Mesenchymal stem cell (in vitro differentiated cells and primary cell): ENCODE measurements around the gene MAPK8.
A peak's percentile ranks its signal among the peaks of the same experiment; 100 is the strongest.

Source experiments
- DNase-seq: peaks from one replicate; pipeline ENCODE4 v3.0.0-alpha.2; 2013
- H2AFZ ChIP-seq: one replicate; pipeline ENCODE4 v1.6.1; 2013; ENCODE audit warnings: low read depth, mild to moderate bottlenecking, control low read depth, inconsistent platforms, low read length, moderate library complexity
- H2AK5ac ChIP-seq: 2 replicates; pipeline ENCODE4 v1.6.1; 2013; ENCODE audit warnings: low read length, moderate library complexity, mild to moderate bottlenecking, inconsistent platforms; ENCODE audit not compliant: severe bottlenecking
- H2BK120ac ChIP-seq: one replicate; pipeline ENCODE4 v1.6.1; 2013; ENCODE audit warnings: low read depth, mild to moderate bottlenecking, inconsistent platforms, low read length, moderate library complexity
- H2BK12ac ChIP-seq, 2 experiments: one replicate each; pipeline ENCODE4 v1.6.1; 2013; ENCODE audit warnings: inconsistent platforms in 2 of 2, low read length in 2 of 2, mild to moderate bottlenecking in 2 of 2, moderate library complexity in 2 of 2, control low read depth in 1 of 2
- H2BK15ac ChIP-seq: one replicate; pipeline ENCODE4 v1.6.1; 2013; ENCODE audit warnings: mild to moderate bottlenecking, low read depth, inconsistent platforms; ENCODE audit not compliant: poor library complexity, severe bottlenecking
- H2BK5ac ChIP-seq: 2 replicates; pipeline ENCODE4 v1.6.1; 2013; ENCODE audit warnings: low read depth, mild to moderate bottlenecking, low read length, control low read depth, inconsistent platforms; ENCODE audit not compliant: poor library complexity, severe bottlenecking
- H3K14ac ChIP-seq, 2 experiments: one replicate each; pipeline ENCODE4 v1.6.1; 2013; ENCODE audit warnings: inconsistent platforms in 2 of 2, low read length in 2 of 2, control low read depth in 1 of 2, mild to moderate bottlenecking in 1 of 2, moderate library complexity in 1 of 2
- H3K18ac ChIP-seq, 2 experiments: one replicate each; pipeline ENCODE4 v1.6.1; 2013; ENCODE audit warnings: inconsistent platforms in 2 of 2, low read length in 2 of 2, control low read depth in 1 of 2, low read depth in 1 of 2, mild to moderate bottlenecking in 1 of 2
- H3K23ac ChIP-seq, 2 experiments: one replicate each; pipeline ENCODE4 v1.6.1; 2013; ENCODE audit warnings: inconsistent platforms in 2 of 2, low read length in 2 of 2, mild to moderate bottlenecking in 2 of 2, moderate library complexity in 2 of 2, control low read depth in 1 of 2
- H3K27ac ChIP-seq: 2 replicates; pipeline ENCODE4 v1.5.1; 2013; ENCODE audit warnings: mild to moderate bottlenecking, moderate library complexity, low read length, control low read depth, inconsistent platforms; ENCODE audit not compliant: poor library complexity, severe bottlenecking
- H3K27me3 ChIP-seq, 2 experiments: 2 replicates each; pipeline versions ENCODE4 v1.6.1 to v1.7.0; 2013; ENCODE audit warnings: low read length in 2 of 2, mild to moderate bottlenecking in 2 of 2, moderate library complexity in 2 of 2, control low read depth in 1 of 2, inconsistent platforms in 1 of 2; ENCODE audit not compliant: control insufficient read depth in 1 of 2, insufficient read depth in 1 of 2
- H3K36me3 ChIP-seq, 2 experiments: 2 replicates each; pipeline versions ENCODE4 v1.6.1 to v1.7.0; 2013; ENCODE audit warnings: low read length in 2 of 2, control low read depth in 1 of 2, inconsistent platforms in 1 of 2, low read depth in 1 of 2, mild to moderate bottlenecking in 1 of 2; ENCODE audit not compliant: insufficient read depth in 2 of 2, control insufficient read depth in 1 of 2
- H3K4ac ChIP-seq, 2 experiments: one replicate each; pipeline ENCODE4 v1.6.1; 2013; ENCODE audit warnings: inconsistent platforms in 2 of 2, low read length in 2 of 2, mild to moderate bottlenecking in 2 of 2, moderate library complexity in 2 of 2, control low read depth in 1 of 2, low read depth in 1 of 2
- H3K4me1 ChIP-seq: 2 replicates; pipeline ENCODE4 v1.6.1; 2013; ENCODE audit warnings: low read depth, low read length, control low read depth; ENCODE audit not compliant: control insufficient read depth, insufficient read depth
- H3K4me2 ChIP-seq: 2 replicates; pipeline ENCODE4 v1.6.1; 2013; ENCODE audit warnings: low read length, mild to moderate bottlenecking, inconsistent platforms; ENCODE audit not compliant: poor library complexity, severe bottlenecking
- H3K4me3 ChIP-seq, 2 experiments: 2 replicates each; pipeline versions ENCODE4 v1.5.1 to v1.7.0; 2013; ENCODE audit warnings: low read length in 2 of 2, mild to moderate bottlenecking in 2 of 2, control low read depth in 1 of 2, low read depth in 1 of 2; ENCODE audit not compliant: insufficient read depth in 1 of 2
- H3K79me1 ChIP-seq: replicated peaks from 2 replicates; pipeline ENCODE4 v1.6.1; 2013; ENCODE audit warnings: mild to moderate bottlenecking, control low read depth, low read length, inconsistent platforms; ENCODE audit not compliant: poor library complexity, severe bottlenecking
- H3K9ac ChIP-seq: 2 replicates; pipeline ENCODE4 v1.7.0; 2013; ENCODE audit warnings: mild to moderate bottlenecking, low read length, moderate library complexity
- H3K9me3 ChIP-seq: 2 replicates; pipeline ENCODE4 v1.7.0; 2013; ENCODE audit warnings: mild to moderate bottlenecking, low read length; ENCODE audit not compliant: control insufficient read depth
- H4K8ac ChIP-seq: one replicate; pipeline ENCODE4 v1.6.1; 2013; ENCODE audit warnings: inconsistent platforms, mild to moderate bottlenecking, low read length, moderate library complexity
- H4K91ac ChIP-seq: one replicate; pipeline ENCODE4 v1.6.1; 2013; ENCODE audit warnings: mild to moderate bottlenecking, low read length, inconsistent platforms
- WGBS: methylation state at CpG from one replicate; pipeline ENCODE4 v1.1.7; 2013; ENCODE audit warnings: mixed read lengths; 5-methylcytosine and 5-hydroxymethylcytosine counted together

The MAPK8 gene

GRCh38 chr10:48364659-48365405, 58.4 kb downstream of the MAPK8 start:
- no peak overlapping the region for H2BK120ac ChIP-seq
- H3K79me1 ChIP-seq, result peaks cover 15% of the 10 kb centered on the region
- H3K9me3 ChIP-seq, result no peaks in the 10 kb centered on the region
- no peak overlapping the region for H3K4ac ChIP-seq
- WGBS, result 0% methylated on average over 1 of the region's 3 CpGs
- no peaks in the 10 kb centered on the region for H3K27me3 ChIP-seq
- peak; percentile 42 for DNase-seq
- no peak overlapping the region for H3K23ac ChIP-seq
- no peak overlapping the region for H2BK12ac ChIP-seq
- no peaks in the 10 kb centered on the region for H3K36me3 ChIP-seq
- no peak overlapping the region for H3K27ac ChIP-seq
- H2BK15ac ChIP-seq, result no peak overlapping the region
- H2AFZ ChIP-seq, result no peak overlapping the region
- no peak overlapping the region for H3K14ac ChIP-seq
- H3K9ac ChIP-seq, result peak overlapping the region; percentile 66
- H2AK5ac ChIP-seq, result no peak overlapping the region
- H4K8ac ChIP-seq, result no peak overlapping the region
- H4K91ac ChIP-seq, result no peak overlapping the region
- H2BK5ac ChIP-seq, result no peak overlapping the region
- H3K4me1 ChIP-seq, result no peaks in the 10 kb centered on the region
- no peak overlapping the region for H3K4me2 ChIP-seq
- no peak overlapping the region for H3K18ac ChIP-seq
- H3K4me3 ChIP-seq, result no peak overlapping the region

GRCh38 chr10:48365668-48366067, 59.2 kb downstream of the MAPK8 start:
- Histone ChIP-seq H4K8ac (no peak overlapping the region), H3K4me2 (no peak overlapping the region), H2BK15ac (no peak overlapping the region), H3K36me3 (no peaks in the 10 kb centered on the region), H3K23ac (no peak overlapping the region), H2BK5ac (no peak overlapping the region), H3K4me3 (no peak overlapping the region), H3K4me1 (no peaks in the 10 kb centered on the region), H3K27me3 (no peaks in the 10 kb centered on the region), H4K91ac (no peak overlapping the region), H3K4ac (no peak overlapping the region), H3K9ac (no peak overlapping the region), H2AFZ (no peak overlapping the region), H2AK5ac (no peak overlapping the region), H3K14ac (no peak overlapping the region), H3K27ac (no peak overlapping the region), H2BK12ac (no peak overlapping the region), H2BK120ac (no peak overlapping the region), H3K18ac (no peak overlapping the region), H3K79me1 (peaks cover 15% of the 10 kb centered on the region), H3K9me3 (no peaks in the 10 kb centered on the region)
- DNase-seq, result no peak
- WGBS, result no CpG with 5 or more reads among the region's 1 CpG

GRCh38 chr10:48366261-48366660, 59.8 kb downstream of the MAPK8 start:
- Histone ChIP-seq H2BK15ac (no peak overlapping the region), H3K4me2 (no peak overlapping the region), H3K36me3 (no peaks in the 10 kb centered on the region), H3K79me1 (peaks cover 15% of the 10 kb centered on the region), H2AFZ (no peak overlapping the region), H3K18ac (no peak overlapping the region), H3K27ac (no peak overlapping the region), H3K23ac (no peak overlapping the region), H3K4me1 (no peaks in the 10 kb centered on the region), H2BK120ac (no peak overlapping the region), H3K4ac (no peak overlapping the region), H2BK5ac (no peak overlapping the region), H3K9ac (no peak overlapping the region), H2AK5ac (no peak overlapping the region), H3K14ac (no peak overlapping the region), H3K4me3 (no peak overlapping the region), H3K27me3 (no peaks in the 10 kb centered on the region), H4K91ac (no peak overlapping the region), H4K8ac (no peak overlapping the region), H3K9me3 (no peaks in the 10 kb centered on the region), H2BK12ac (no peak overlapping the region)
- no peak for DNase-seq

GRCh38 chr10:48369501-48369900, 63.0 kb downstream of the MAPK8 start:
- H2AK5ac ChIP-seq, result no peak overlapping the region
- no peak for DNase-seq
- no peaks in the 10 kb centered on the region for H3K9me3 ChIP-seq

More at GRCh38 chr10:48369501-48369900, 63.0 kb downstream of the MAPK8 start:
- no peak overlapping the region for H4K91ac ChIP-seq
- no peak overlapping the region for H2BK12ac ChIP-seq
- H3K27me3 ChIP-seq, result no peaks in the 10 kb centered on the region
- no peak overlapping the region for H3K4me3 ChIP-seq
- H3K79me1 ChIP-seq, result peaks cover 19% of the 10 kb centered on the region
- no peak overlapping the region for H3K18ac ChIP-seq
- H3K4ac ChIP-seq, result no peak overlapping the region
- no peaks in the 10 kb centered on the region for H3K4me1 ChIP-seq
- no peak overlapping the region for H3K4me2 ChIP-seq
- no peak overlapping the region for H2BK15ac ChIP-seq
- no peak overlapping the region for H2BK5ac ChIP-seq
- H2AFZ ChIP-seq, result no peak overlapping the region
- no peak overlapping the region for H3K27ac ChIP-seq
- H3K36me3 ChIP-seq, result no peaks in the 10 kb centered on the region
- no peak overlapping the region for H3K9ac ChIP-seq
- H4K8ac ChIP-seq, result no peak overlapping the region
- no peak overlapping the region for H3K23ac ChIP-seq
- no peak overlapping the region for H2BK120ac ChIP-seq
- H3K14ac ChIP-seq, result no peak overlapping the region
